A673 (cell line): ENCODE data around the gene ZNF408.

Experiments
- EZH2 ChIP-seq: fragments of 200-600 bp; sonication (generic); IDR thresholded peaks from 2 replicates; pipeline ENCODE4 v1.6.1; 2017; ENCODE audit warnings: borderline replicate concordance, low read depth, mild to moderate bottlenecking, mixed read lengths, antibody characterized with exemption, low read length; ENCODE audit not compliant: poor library complexity, severe bottlenecking
- TF ChIP-seq, protein P1 (sequence below): fragments of 300-800, 200-600 bp; sonication (generic); conservative IDR thresholded peaks from 2 replicates; pipeline ENCODE4 v1.5.1; 2017; ENCODE audit warnings: low read depth, mild to moderate bottlenecking, antibody characterized with exemption, low read length, moderate library complexity, mixed read lengths

GRCh38 chr11:46692450-46692849, 8.4 kb upstream of the ZNF408 start:
- TF ChIP-seq, protein P1, sequence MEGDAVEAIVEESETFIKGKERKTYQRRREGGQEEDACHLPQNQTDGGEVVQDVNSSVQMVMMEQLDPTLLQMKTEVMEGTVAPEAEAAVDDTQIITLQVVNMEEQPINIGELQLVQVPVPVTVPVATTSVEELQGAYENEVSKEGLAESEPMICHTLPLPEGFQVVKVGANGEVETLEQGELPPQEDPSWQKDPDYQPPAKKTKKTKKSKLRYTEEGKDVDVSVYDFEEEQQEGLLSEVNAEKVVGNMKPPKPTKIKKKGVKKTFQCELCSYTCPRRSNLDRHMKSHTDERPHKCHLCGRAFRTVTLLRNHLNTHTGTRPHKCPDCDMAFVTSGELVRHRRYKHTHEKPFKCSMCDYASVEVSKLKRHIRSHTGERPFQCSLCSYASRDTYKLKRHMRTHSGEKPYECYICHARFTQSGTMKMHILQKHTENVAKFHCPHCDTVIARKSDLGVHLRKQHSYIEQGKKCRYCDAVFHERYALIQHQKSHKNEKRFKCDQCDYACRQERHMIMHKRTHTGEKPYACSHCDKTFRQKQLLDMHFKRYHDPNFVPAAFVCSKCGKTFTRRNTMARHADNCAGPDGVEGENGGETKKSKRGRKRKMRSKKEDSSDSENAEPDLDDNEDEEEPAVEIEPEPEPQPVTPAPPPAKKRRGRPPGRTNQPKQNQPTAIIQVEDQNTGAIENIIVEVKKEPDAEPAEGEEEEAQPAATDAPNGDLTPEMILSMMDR = no peak
- TF ChIP-seq EZH2 = no peak
